GM19395 (cell line): ENCODE data around the gene MT1F.

Source experiments
- ATAC-seq: cut with Tn5 transposase; IDR thresholded peaks from one replicate; pipeline ENCODE4 v1.9.1; 2021; ENCODE audit warnings: mild to moderate bottlenecking, moderate library complexity; ENCODE audit not compliant: unreplicated experiment

MT1F gene

DNA sequence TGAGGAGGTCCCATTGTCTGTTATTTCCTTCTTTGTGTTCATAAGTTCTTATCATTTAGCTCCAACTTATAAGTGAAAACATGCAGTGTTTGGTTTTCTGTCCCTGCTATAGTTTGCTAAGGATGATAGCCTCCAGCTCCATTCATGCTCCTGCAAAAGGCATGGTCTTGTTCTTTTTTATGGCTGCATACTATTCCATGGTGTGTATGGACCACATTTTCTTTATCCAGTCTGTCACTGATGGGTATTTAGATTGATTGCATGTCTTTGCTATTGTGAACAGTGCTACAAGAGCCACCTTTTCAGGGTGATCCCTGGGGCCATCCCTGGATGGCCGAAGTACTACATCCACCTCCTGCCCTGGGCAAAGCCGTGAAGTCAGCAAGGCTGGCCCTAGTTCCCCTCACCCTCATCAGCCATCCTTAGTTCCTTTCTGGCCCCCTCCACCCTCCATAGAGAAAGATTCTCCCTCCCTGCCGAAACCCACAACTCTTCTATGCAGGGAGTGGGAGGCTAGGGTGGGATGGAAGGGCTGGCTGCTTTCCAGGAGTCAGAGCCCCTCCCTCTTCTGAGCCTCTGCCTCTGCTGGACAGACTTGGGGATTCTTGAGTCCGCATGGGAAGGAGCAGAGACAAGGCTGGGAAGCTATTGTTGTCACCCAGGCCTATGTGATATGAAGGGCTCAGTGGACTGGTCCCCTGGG is 32.8 kb downstream of the MT1F start:
- no peak for ATAC-seq

DNA sequence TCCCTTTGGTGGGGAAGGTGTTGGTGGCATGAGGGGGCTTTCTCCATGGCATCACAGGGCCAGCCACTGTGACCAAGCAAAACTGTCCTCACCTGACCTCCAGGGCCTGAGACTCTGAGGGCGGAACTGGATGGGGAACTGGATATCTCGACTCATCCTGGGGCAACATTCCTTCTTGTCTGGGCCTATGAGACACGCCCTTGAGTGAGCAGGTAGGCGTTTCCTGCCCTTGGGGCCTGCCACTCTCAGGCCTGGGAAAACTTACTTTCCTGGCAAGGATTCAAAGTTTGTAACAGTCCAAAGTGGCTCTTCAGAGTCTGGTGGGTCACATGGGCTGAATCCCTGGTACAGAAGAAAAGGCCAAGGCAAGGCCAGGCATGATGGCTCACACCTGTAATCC is 34.1 kb downstream of the MT1F start:
- ATAC-seq = no peak

DNA sequence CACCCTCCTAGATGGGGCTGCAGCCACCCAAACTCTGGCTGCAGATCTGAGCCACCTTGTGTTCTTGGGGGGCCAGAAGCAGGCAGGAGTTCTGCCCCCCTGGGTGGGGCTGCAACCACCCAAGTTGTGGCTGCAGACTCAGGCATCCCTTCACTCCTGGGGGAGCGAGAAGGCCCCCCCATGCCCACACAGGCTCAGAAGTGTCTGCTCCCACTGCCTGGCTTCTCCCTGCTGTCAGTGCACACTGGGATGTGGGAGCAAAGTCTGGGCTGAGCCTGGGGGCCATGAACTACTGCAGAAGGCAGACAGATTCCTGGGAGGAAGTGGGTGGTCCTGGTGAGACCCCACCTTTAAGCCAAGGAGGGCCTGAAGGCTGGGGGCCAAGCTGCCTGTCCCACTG is 37.5 kb downstream of the MT1F start:
- no peak for ATAC-seq

DNA sequence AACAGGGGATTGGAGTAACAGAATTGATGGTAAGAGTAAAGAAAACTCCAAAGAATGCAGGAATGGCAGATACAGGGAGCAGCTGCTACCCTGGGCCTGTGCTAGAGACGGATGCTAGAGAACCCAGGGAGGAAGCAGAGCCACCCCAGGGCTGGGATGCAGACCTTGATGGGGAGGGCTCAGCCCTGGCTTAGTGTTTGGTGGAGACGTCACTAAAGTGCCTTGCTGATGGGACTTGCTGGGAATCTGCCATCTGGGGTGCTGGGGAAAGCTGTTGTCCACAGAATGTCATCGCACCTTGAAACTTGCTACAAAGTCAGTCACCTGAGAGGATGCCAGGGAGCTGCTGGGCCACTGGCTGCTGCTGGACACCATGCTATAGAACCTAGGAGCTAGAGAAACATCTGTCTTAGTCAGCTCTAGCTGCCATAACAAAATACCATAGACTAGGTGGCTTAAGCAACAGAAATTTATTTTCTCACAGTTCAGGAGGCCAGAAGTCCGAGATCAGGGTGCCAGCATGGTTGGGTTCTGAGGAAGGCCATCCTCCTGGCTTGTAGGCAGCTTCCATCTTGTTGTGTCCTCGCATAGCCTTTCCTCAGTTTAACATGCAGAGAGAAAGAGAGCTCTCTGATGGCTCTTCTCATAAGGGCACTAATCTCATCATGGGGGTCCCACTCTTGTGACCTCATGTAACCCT is 39.8 kb downstream of the MT1F start:
- no peak for ATAC-seq

DNA sequence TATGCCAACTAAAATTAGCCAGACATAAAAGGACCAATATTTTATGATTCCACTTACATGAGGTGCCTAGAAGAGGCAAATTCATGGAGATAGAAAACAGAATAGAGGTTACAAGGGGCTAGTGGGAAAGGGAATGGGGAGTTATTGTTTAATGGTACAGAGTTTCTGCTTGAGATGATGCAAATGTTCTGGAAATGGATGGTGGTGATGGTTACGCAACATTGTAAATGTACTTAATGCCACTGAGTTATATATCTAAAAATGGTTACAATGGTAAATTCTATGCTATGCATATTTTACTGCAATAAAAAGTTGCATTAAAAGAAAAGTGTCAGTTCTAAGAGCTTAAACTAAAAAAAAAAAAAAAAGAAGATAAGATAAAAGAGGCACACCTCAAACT is 42.4 kb downstream of the MT1F start:
- no peak for ATAC-seq

DNA sequence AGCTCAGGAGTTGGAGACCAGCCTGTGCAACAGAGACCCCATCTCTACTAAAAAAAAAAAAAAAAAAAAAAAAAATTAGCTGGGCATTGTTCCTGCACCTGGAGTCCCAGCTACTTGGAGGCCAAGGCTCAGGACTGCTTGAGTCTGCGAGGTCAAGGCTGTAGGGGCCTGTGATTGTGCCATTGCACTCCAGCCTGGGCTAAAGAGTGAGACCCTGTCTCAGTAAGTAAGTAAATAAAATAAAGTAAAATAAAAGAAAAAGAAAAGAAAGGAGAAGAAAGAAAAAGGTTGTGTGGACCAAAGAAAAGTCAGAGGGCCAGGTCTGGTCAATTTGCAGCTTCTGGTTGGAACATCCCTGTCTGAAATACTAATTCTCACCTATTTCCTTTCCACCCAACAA is 42.9 kb downstream of the MT1F start:
- ATAC-seq = no peak

DNA sequence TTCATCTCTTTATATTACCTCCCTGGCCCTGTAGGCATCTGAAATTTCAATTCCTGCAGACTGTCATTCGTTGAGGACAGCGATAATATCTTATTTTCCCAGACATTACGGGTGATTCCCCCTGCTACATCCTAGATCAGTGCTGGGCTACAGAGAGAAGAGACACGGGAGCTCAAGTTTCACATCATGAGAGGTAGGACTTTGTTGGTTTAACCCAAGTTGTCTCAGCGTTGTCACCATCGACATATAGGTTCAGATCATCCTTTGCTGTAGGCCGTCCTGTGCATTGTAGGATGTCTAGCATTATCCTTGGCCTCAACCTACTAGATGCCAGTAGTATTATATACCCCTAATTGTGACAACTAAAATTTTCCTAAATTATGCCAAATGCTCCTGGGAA is 43.8 kb downstream of the MT1F start:
- ATAC-seq = no peak

DNA sequence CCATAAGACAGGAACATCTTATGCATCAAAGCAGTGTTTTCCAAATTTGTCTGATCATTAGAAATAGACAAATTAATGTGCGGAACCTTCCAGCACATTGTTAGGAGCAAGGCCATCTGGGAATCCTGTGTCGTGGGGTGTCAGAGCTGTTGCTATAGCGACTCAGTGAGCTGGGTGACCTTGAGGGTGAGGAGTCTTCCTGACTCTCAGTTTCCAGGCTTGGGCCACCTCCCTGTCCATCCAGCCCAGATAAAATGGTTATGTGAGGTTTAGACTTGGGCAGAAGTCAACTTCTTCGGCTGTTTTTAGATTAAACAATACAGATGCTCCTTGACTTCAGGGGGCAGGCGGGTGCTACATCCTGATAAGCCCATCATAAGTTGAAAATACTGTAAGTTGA is 45.1 kb downstream of the MT1F start:
- no peak for ATAC-seq
